H7 (cell line): ENCODE measurements around the gene MAPK11. TPM values are rescaled to one million over a fixed set of nuclear protein-coding genes. Genes with fewer than 3 reads are reported as not detected.
A peak's percentile ranks its signal among the peaks of the same experiment; 100 is the strongest.

Experiments
- DNase-seq: peaks from one replicate; pipeline ENCODE4 v3.0.0; 2012
- H3K27me3 ChIP-seq: 2 replicates; pipeline ENCODE4 v1.6.0; 2011; ENCODE audit warnings: mild to moderate bottlenecking, low read length; ENCODE audit not compliant: control insufficient read depth, insufficient read depth
- H3K36me3 ChIP-seq: replicated peaks from 2 replicates; pipeline ENCODE4 v1.5.1; 2011; ENCODE audit warnings: low read length; ENCODE audit not compliant: control insufficient read depth, insufficient read depth
- H3K4me3 ChIP-seq: 2 replicates; pipeline ENCODE4 v1.5.1; 2011; ENCODE audit warnings: low read depth, mild to moderate bottlenecking, control low read depth, low read length, moderate library complexity; ENCODE audit not compliant: insufficient read depth
- total RNA-seq: library from RNA; depleted of rRNA; stranded (reverse); fragments of >200 nt; shearing (Covaris generic); gene quantifications from 2 replicates; pipeline ENCODE4 v1.2.3, GENCODE V29; 2014; rRNA removed

The MAPK11 gene
- total RNA-seq, 1 experiment from 2014 or later = 2.4 TPM

DNA sequence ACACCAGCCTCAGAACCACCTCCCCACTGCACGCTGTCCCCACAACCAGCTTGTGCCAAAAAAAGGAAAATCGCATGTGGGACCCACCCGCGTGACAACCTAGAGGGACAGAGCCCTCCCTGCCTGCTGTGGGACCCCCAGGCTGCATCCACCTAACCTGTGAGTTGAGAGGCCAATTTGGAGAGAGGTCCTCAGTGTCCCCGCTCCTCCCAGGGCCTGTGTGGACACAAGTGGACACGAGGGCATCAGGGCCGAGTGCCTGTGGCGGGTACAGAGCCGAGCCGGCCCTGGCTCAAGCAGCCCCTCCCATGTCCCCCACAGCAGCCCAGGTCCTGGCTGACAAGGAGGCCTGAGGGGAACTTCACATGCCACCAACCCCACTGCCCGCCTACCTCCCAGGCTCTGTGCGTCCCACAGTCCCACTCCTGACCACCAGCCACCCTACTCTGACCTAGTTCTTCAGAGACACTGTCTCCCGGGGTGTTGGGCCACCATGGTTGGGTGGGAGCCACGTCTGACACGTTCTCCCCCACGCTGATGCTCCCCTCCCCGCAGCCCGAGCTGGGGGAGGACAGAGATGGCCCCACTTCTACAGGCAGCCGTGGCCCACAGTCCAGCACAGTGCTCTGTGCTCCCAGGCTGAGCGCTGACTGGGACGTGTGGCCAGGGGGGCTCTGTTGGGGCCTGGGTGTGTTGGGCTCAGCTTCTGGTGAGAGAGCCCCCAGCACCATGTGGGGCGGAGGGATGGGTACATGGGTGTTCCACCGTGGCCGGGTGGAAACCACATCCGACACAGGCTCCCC lies 50.2 kb downstream of the MAPK11 start:
- H3K36me3 ChIP-seq = peaks cover 13% of the 10 kb centered on the region
- DNase-seq = peak; percentile 59
- H3K27me3 ChIP-seq = no peaks in the 10 kb centered on the region
- H3K4me3 ChIP-seq = no peak overlapping the region

DNA sequence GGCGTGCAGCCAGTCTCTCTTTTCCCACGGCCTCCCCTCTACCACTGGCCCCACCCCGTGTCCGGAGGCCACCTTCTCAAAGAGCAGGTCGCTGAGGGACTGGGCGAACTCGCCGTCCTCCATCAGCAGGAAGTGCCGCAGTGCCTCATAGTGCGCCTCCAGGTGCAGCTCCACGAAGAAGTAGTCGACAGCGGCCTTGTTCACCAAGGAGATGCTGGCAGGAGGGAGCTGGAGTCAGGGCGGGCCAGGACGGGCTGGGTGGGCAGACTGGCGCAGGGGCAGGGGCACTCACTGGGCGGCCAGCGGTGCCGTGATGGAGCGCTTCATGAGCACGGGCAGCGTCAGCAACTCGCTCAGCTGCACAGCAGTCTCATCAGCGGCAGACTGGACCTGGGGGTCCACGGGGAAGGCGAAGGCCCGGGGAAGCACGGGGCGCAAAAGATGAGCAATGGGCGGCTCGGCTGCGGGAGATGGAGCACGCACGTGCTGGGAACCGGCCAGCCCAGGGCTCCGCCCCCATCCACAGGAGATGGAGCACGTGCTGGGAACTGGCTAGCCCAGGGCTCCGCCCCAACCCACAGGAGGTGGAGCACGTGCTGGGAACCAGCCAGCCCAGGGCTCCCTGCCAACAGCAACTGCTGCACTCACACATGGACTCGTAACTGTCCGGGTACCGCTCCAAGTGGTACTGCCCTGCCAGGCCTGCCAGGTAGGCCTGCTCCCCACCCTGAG lies 51.0 kb downstream of the MAPK11 start:
- DNase-seq = peak; percentile 96
- Histone ChIP-seq H3K27me3 (no peaks in the 10 kb centered on the region), H3K36me3 (peaks cover 13% of the 10 kb centered on the region), H3K4me3 (no peak overlapping the region)

DNA sequence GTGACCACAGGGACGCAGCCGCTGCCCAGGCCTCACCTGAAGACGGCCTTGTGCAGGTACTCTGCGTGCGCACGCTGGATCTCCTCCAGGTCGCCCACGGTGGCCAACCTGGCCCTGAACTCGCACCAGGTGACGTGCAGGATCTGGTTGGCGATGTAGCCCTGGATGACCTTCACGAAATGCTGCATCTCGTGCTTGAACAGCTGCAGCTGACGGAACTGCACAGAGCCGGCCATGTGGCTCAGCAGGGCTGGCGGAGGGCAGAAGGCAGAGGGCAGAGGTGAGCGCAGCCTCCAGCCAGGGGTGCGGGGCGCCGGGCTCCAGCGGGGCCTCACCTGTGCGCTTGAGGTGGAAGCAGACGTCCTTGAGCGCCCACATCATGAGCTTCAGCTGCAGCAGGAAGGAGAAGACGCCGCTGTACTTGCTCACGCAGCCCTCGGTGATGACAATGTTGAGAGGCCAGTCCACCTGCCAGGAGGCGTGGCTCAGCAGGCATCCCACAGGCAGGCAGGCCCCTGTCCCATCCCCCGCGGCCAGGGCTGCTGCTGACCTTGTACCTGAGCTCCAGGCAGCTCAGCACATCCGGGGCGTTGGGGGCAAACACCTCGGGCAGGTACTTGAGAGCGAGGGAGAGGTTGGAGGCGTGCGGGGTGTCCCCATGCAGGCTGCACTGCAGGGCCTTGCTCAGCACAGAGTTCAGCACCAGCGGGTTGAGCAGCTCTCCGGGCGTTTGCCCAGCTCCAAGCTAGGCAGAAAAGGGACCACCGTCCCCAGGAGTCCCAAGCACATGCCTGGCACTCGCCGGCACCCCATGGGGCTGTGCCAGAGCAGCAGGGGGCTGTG lies 51.8 kb downstream of the MAPK11 start:
- DNase-seq = peak; percentile 76
- Histone ChIP-seq H3K27me3 (no peaks in the 10 kb centered on the region), H3K36me3 (peaks cover 13% of the 10 kb centered on the region), H3K4me3 (no peak overlapping the region)

DNA sequence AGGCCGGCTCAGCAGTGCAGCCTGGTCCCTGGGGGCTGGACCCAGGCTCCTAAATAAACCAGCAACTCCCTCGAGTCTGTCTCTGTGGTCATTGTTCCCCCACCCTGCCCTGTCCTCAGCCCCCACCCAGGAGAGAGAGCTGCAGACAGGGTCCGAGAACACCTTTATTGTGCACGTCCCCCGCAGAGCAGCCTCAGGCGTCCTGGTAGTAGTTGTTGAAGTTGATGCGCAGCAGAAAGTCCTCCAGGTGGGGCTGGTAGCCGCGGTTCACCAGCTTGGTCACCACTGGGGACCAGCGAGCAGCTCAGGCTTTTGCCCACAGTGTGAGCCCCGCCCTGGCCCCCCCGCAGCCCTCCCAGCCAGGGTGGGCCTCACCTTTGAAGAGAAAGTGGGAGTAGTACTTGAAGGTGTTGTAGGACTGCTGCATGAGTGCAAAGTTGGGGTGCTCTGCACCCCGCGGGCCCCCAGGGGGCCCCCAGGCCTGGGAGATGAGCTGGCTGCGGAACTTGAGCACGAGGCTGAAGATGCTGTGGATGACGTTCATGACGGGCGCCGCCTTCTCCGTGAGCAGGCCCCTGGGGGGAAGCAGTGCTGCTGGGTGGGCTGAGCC lies 52.5 kb downstream of the MAPK11 start:
- H3K36me3 ChIP-seq = peaks cover 13% of the 10 kb centered on the region

DNA sequence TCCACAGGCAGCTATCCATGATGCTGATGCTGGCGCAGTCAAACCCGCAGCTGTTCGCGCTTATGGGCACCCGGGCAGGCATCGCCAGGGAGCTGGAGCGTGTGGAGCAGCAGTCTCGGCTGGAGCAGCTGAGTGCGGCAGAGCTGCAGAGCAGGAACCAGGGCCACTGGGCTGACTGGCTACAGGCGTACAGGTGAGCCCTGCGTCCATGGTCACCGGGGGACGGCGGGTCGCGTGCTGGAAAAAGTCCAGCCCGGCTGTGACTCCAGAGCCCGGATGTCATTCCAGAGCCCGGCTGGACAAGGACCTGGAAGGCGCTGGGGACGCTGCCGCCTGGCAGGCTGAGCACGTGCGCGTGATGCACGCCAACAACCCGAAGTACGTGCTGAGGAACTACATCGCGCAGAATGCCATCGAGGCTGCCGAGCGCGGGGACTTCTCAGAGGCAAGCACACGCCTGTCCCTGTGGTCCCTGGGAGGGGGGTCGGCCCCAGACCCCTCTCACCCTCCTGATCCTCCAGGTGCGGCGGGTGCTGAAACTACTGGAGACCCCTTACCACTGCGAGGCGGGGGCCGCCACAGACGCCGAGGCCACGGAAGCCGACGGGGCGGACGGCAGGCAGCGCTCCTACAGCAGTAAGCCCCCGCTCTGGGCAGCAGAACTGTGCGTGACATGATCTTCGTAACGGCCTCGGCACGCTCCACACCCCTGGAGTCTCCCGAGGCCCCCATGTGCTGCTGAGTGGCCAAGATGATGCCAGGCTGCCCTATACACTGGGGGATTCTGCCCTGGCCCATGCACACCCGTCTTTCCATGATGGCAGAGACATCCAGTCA lies 53.3 kb downstream of the MAPK11 start:
- Histone ChIP-seq H3K36me3 (peaks cover 16% of the 10 kb centered on the region), H3K4me3 (no peak overlapping the region), H3K27me3 (no peaks in the 10 kb centered on the region)
- DNase-seq = peak; percentile 57

More for the DNA sequence above, 52.5 kb downstream of the MAPK11 start:
- DNase-seq = peak; percentile 63
- H3K4me3 ChIP-seq = no peak overlapping the region
- no peaks in the 10 kb centered on the region for H3K27me3 ChIP-seq

DNA sequence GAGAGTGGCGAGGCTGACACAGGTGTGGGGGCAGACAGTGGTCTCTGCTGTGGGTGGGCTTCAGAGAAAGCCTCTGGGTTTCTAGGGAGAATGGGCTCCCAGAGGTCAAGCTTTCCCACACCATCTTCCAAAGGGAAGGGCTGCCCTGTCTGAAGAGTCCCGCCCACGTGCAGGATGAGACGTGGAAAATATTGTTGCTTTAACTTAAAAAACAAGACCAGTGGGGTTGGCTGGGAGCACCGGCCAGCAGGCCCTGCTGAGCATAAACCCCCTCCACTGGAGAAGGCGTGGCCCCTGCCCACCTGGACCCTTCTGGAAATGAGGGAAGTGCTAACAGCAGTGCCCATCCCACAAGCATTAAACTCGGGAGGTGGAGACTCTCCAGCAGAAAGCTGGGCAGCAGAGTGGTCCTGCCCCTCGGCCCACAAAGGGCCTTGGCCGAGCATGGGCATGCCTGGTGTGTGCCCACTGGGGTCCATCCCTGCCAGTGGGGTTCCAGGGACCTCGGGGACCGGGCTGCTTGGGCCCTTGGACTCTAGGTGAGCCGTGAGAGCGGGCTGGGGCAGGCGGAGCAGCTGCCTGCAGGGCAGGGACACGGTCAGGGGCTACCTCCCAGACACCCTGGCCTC lies 54.0 kb downstream of the MAPK11 start:
- Histone ChIP-seq H3K27me3 (no peaks in the 10 kb centered on the region), H3K36me3 (peaks cover 16% of the 10 kb centered on the region)

DNA sequence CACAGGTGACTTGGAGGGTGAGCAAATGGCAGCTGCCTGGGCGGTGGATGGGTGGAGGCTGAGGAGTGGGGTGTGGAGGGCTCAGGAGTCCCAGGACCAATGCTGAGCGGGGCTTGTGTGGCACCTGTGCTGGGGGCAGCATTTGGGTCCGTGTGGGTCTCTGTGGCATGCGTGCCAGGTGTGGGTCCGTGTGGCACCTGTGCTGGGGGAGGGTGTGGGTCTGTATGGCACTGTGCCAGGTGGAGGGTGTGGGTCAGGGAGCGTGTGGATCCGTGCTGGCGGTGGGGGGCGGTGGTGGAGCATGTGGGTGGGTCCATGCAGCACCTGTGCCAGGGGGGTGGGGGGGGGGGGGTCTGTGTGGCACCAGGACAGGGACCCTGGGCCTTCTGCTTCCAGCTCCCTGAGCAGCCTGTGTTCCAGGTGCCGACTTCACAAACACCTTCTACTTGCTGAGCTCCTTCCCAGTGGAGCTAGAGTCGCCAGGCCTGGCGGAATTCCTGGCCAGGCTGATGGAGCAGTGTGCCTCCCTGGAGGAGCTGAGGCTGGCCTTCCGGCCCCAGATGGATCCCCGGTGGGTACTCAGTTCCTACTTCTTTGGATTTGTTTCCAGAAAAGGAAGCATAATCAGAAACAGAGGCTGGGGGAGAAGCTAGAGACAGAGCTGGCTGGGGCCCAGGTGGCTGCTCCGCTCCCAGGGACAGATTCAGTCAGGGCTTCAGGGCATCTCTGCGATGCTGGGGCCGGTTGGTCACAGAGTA lies 54.7 kb downstream of the MAPK11 start:
- Histone ChIP-seq H3K27me3 (no peaks in the 10 kb centered on the region), H3K36me3 (peaks cover 20% of the 10 kb centered on the region), H3K4me3 (no peak overlapping the region)
- DNase-seq = no peak

More for the DNA sequence above, 54.0 kb downstream of the MAPK11 start:
- DNase-seq = no peak
- H3K4me3 ChIP-seq = no peak overlapping the region

Other genes starting within 250 kb of the MAPK11 start
- not detected in 2 replicates for gene TTLL8, start 212.1 kb downstream of the MAPK11 start, total RNA-seq
- gene MLC1, start 185.0 kb downstream of the MAPK11 start, total RNA-seq = 0.14 TPM in 1 of 2 replicates, not detected in the other
- not detected in 2 replicates for gene MOV10L1, start 180.4 kb downstream of the MAPK11 start, total RNA-seq
- 2.2 and 2.6 TPM in 2 replicates for gene PANX2, start 99.6 kb downstream of the MAPK11 start, total RNA-seq
- gene TRABD, start 84.5 kb downstream of the MAPK11 start, total RNA-seq = 83.1 and 84.6 TPM in 2 replicates
- gene SELENOO, start 69.4 kb downstream of the MAPK11 start, total RNA-seq = 27.8 and 29.9 TPM in 2 replicates
- gene TUBGCP6, start 25.4 kb downstream of the MAPK11 start, total RNA-seq = 24.0 and 31.6 TPM in 2 replicates
- 15.7 and 22.4 TPM in 2 replicates for gene HDAC10, start 19.1 kb downstream of the MAPK11 start, total RNA-seq
- gene MAPK12, start 8.7 kb downstream of the MAPK11 start, total RNA-seq = 21.2 and 23.8 TPM in 2 replicates
- 33.4 and 39.8 TPM in 2 replicates for gene PLXNB2, start 37.3 kb upstream of the MAPK11 start, total RNA-seq
- 0.52 and 1.1 TPM in 2 replicates for gene DENND6B, start 56.6 kb upstream of the MAPK11 start, total RNA-seq
- gene PPP6R2, start 72.9 kb upstream of the MAPK11 start, total RNA-seq = 47.0 and 48.7 TPM in 2 replicates
- 53.8 and 64.4 TPM in 2 replicates for gene SBF1, start 204.7 kb upstream of the MAPK11 start, total RNA-seq
- 3.0 and 3.2 TPM in 2 replicates for gene ADM2, start 211.2 kb upstream of the MAPK11 start, total RNA-seq
- not detected in 2 replicates for gene MIOX, start 216.5 kb upstream of the MAPK11 start, total RNA-seq
- gene LMF2, start 237.3 kb upstream of the MAPK11 start, total RNA-seq = 19.0 and 28.1 TPM in 2 replicates
- 74.1 and 86.5 TPM in 2 replicates for gene NCAPH2, start 237.8 kb upstream of the MAPK11 start, total RNA-seq